OCI-LY1 (cell line): ENCODE data around the gene HOXD9.

Experiments
- H2AFZ ChIP-seq: fragments of 200-600 bp; sonication (generic), shearing (Covaris generic); 2 replicates; pipeline ENCODE4 v1.6.0; 2014; ENCODE audit warnings: antibody characterized with exemption, mild to moderate bottlenecking, low read length
- H3F3A ChIP-seq: fragments of 200-600 bp; sonication (generic), shearing (Covaris generic); 2 replicates; pipeline ENCODE4 v1.6.0; 2014; ENCODE audit warnings: mild to moderate bottlenecking, antibody characterized with exemption, low read length, moderate library complexity; ENCODE audit not compliant: insufficient read depth
- H3K27ac ChIP-seq: fragments of 200-600 bp; sonication (generic); 2 replicates; pipeline ENCODE4 v1.5.1; 2014; ENCODE audit warnings: low read length, mixed run types, mild to moderate bottlenecking, low read depth; ENCODE audit not compliant: poor library complexity, severe bottlenecking
- H3K27me3 ChIP-seq: fragments of 200-600 bp; sonication (generic); 2 replicates; pipeline ENCODE4 v1.6.0; 2014; ENCODE audit warnings: antibody characterized with exemption, mild to moderate bottlenecking, low read length, moderate library complexity; ENCODE audit not compliant: insufficient read depth
- H3K36me3 ChIP-seq: fragments of 200-600 bp; sonication (generic); 2 replicates; pipeline ENCODE4 v1.6.1; 2014; ENCODE audit warnings: mild to moderate bottlenecking, antibody characterized with exemption, low read length, moderate library complexity, mixed read lengths; ENCODE audit not compliant: insufficient read depth
- H3K4me1 ChIP-seq: fragments of 200-600 bp; sonication (generic); 2 replicates; pipeline ENCODE4 v1.5.1; 2014; ENCODE audit warnings: mild to moderate bottlenecking, low read length, moderate library complexity; ENCODE audit not compliant: insufficient read depth, severe bottlenecking
- H3K4me2 ChIP-seq: fragments of 200-600 bp; sonication (generic), shearing (Covaris generic); 2 replicates; pipeline ENCODE4 v1.6.1; 2014; ENCODE audit warnings: low read length
- H3K4me3 ChIP-seq: fragments of 200-600 bp; sonication (generic); 2 replicates; pipeline ENCODE4 v1.5.1; 2014; ENCODE audit warnings: low read length, low read depth, mild to moderate bottlenecking, mixed read lengths; ENCODE audit not compliant: poor library complexity, severe bottlenecking
- H3K79me2 ChIP-seq: fragments of 200-600 bp; shearing (Covaris generic); 2 replicates; pipeline ENCODE4 v1.6.1; 2016; ENCODE audit warnings: mixed run types, low read length, mixed read lengths; ENCODE audit not compliant: insufficient read depth
- H3K9ac ChIP-seq: fragments of 200-600 bp; sonication (generic), shearing (Covaris generic); 2 replicates; pipeline ENCODE4 v1.6.1; 2014; ENCODE audit warnings: mild to moderate bottlenecking, low read length, mixed read lengths
- H3K9me2 ChIP-seq: fragments of 200-600 bp; sonication (generic), shearing (Covaris generic); 2 replicates; pipeline ENCODE4 v1.6.1; 2014; ENCODE audit warnings: low read depth, mild to moderate bottlenecking, low read length, mixed read lengths
- H3K9me3 ChIP-seq: fragments of 200-600 bp; shearing (Covaris generic); 2 replicates; pipeline ENCODE4 v1.6.1; 2014; ENCODE audit warnings: low read length, mixed read lengths
- H4K20me1 ChIP-seq: fragments of 200-600 bp; sonication (generic), shearing (Covaris generic); 2 replicates; pipeline ENCODE4 v1.6.0; 2016; ENCODE audit warnings: mild to moderate bottlenecking, low read length; ENCODE audit not compliant: insufficient read depth
- EZH2 ChIP-seq: fragments of 200-600 bp; sonication (generic), shearing (Covaris generic); IDR thresholded peaks from 2 replicates; pipeline ENCODE4 v1.8.0; 2017; ENCODE audit warnings: borderline replicate concordance, mixed run types, mild to moderate bottlenecking, antibody characterized with exemption, low read length, moderate library complexity, mixed read lengths
- TF ChIP-seq, protein P1 (sequence below): fragments of 200-600 bp; sonication (generic), shearing (Covaris generic); IDR thresholded peaks from 2 replicates; pipeline ENCODE4 v1.5.1; 2017; ENCODE audit warnings: mild to moderate bottlenecking, antibody characterized with exemption, low read length, moderate library complexity, mixed read lengths

HOXD9 gene

GRCh38 chr2:176101216-176101830, 21.2 kb upstream of the HOXD9 start:
- peaks cover 16% of the 10 kb centered on the region for H3K4me1 ChIP-seq
- no peak overlapping the region for H3K9ac ChIP-seq
- H3K4me2 ChIP-seq: no peak overlapping the region
- H3K27ac ChIP-seq: no peak overlapping the region
- no peaks in the 10 kb centered on the region for H3K9me3 ChIP-seq
- TF ChIP-seq EZH2: no peak
- TF ChIP-seq, protein P1, sequence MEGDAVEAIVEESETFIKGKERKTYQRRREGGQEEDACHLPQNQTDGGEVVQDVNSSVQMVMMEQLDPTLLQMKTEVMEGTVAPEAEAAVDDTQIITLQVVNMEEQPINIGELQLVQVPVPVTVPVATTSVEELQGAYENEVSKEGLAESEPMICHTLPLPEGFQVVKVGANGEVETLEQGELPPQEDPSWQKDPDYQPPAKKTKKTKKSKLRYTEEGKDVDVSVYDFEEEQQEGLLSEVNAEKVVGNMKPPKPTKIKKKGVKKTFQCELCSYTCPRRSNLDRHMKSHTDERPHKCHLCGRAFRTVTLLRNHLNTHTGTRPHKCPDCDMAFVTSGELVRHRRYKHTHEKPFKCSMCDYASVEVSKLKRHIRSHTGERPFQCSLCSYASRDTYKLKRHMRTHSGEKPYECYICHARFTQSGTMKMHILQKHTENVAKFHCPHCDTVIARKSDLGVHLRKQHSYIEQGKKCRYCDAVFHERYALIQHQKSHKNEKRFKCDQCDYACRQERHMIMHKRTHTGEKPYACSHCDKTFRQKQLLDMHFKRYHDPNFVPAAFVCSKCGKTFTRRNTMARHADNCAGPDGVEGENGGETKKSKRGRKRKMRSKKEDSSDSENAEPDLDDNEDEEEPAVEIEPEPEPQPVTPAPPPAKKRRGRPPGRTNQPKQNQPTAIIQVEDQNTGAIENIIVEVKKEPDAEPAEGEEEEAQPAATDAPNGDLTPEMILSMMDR: no peak
- H3K36me3 ChIP-seq: no peaks in the 10 kb centered on the region
- H3K27me3 ChIP-seq: no peaks in the 10 kb centered on the region
- H3K79me2 ChIP-seq: no peaks in the 10 kb centered on the region
- H3K4me3 ChIP-seq: no peak overlapping the region
- H3F3A ChIP-seq: no peaks in the 10 kb centered on the region
- no peaks in the 10 kb centered on the region for H3K9me2 ChIP-seq
- no peak overlapping the region for H2AFZ ChIP-seq
- H4K20me1 ChIP-seq: no peaks in the 10 kb centered on the region

DNA sequence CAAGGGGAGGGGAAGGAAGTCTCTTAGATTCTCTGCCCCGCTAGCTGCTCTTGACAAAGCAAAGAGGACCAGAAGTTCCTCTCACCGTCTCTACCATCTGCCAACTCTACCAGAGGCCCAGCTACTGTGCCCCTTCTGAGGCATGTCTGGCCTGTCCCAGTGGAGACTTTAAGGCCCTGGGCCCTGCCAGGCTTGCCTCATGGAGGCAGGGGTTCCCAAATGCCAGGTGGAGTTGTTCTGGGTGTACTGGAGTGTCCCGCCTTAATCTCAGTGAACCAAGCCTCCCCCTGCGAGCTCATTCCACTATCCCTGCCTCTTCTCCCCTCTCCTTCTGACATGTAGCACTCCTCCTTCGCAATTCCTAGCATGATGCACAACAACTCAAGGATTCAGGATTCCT, 20.7 kb upstream of the HOXD9 start:
- Histone ChIP-seq H3F3A (no peaks in the 10 kb centered on the region), H3K9me2 (no peaks in the 10 kb centered on the region), H3K4me1 (peaks cover 13% of the 10 kb centered on the region), H3K9ac (no peak overlapping the region), H3K27ac (no peak overlapping the region), H4K20me1 (no peaks in the 10 kb centered on the region), H3K4me2 (no peak overlapping the region), H3K27me3 (no peaks in the 10 kb centered on the region), H3K4me3 (no peak overlapping the region), H2AFZ (no peak overlapping the region), H3K36me3 (no peaks in the 10 kb centered on the region), H3K9me3 (no peaks in the 10 kb centered on the region), H3K79me2 (no peaks in the 10 kb centered on the region)
- TF ChIP-seq, protein P1: no peak
- TF ChIP-seq EZH2: no peak

GRCh38 chr2:176102309-176102866, 20.1 kb upstream of the HOXD9 start:
- no peak overlapping the region for H3K27ac ChIP-seq
- H3F3A ChIP-seq: no peaks in the 10 kb centered on the region
- H3K79me2 ChIP-seq: no peaks in the 10 kb centered on the region
- no peaks in the 10 kb centered on the region for H3K9me2 ChIP-seq
- no peak overlapping the region for H3K4me3 ChIP-seq
- no peaks in the 10 kb centered on the region for H4K20me1 ChIP-seq
- peaks cover 8% of the 10 kb centered on the region for H3K4me1 ChIP-seq
- H3K9me3 ChIP-seq: no peaks in the 10 kb centered on the region
- no peaks in the 10 kb centered on the region for H3K36me3 ChIP-seq
- no peak overlapping the region for H3K4me2 ChIP-seq
- no peaks in the 10 kb centered on the region for H3K27me3 ChIP-seq
- TF ChIP-seq, protein P1: no peak
- no peak for TF ChIP-seq EZH2
- no peak overlapping the region for H3K9ac ChIP-seq
- H2AFZ ChIP-seq: no peak overlapping the region
